NCI-H2196 (cell line): Measurements from ENCODE around the gene UTP4.

ENCODE experiments used
- DNase-seq: peaks from one replicate; lab custom pipeline; 2025; ENCODE audit not compliant: unreplicated experiment; lab: John Stamatoyannopoulos, UW

UTP4 gene

GRCh38 chr16:69201291-69201690 is 68.8 kb downstream of the UTP4 start:
- DNase-seq = no peak

DNA sequence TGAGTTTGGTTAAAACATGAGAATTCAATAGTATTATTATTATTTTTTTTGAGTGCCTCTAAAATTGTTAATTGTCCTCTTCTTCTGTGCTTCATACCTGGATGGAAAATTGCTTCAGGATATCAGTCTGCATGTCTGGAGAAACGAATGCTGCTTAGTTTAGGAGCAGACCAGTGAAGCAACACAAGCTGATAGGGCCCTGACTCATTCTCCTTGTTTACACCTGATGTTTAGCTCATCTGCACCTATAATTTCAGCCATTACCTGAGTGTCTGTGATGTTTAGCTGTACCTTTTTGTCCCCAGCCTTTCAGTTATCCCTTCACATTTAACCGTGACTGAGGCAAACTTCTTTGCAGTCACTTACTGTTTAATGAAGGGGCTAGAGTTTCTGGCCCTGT is 69.3 kb downstream of the UTP4 start:
- no peak for DNase-seq

DNA sequence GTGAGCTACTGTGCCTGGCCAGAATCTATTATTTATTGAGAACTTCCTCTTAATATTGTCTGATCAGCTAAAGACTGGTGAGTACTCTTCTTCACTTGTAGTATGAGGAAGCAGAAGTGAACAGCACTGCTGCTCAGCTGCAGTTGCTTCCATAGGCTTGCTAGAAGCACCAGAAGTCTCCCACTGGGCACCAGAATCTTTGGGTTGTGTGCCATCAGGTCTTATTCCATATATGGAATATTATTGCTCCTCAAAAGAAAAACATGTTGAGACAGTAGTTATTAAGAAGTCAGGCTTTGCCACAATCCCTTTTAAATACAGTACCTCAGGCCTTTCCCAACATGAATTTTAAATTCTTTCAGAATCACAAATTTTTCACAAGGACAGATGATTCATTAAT is 71.7 kb downstream of the UTP4 start:
- no peak for DNase-seq

DNA sequence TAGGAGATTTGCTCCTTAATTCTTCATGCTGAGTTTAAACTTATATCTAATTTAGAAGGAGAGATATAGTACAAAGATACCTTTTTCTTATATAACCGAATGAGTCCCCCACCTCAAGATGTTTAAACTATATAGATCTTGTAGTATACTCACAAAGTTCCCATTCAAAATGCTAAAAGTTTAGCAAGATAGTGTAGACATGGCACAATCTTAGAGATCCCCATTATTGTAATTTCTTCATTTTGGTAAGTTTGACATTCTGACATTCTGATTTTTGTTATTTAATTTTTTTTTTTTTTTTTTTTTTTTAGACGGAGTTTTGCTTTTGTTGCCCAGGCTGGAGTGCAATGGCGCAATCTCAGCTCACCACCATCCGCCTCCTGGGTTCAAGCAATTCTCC is 77.3 kb downstream of the UTP4 start:
- DNase-seq = no peak

DNA sequence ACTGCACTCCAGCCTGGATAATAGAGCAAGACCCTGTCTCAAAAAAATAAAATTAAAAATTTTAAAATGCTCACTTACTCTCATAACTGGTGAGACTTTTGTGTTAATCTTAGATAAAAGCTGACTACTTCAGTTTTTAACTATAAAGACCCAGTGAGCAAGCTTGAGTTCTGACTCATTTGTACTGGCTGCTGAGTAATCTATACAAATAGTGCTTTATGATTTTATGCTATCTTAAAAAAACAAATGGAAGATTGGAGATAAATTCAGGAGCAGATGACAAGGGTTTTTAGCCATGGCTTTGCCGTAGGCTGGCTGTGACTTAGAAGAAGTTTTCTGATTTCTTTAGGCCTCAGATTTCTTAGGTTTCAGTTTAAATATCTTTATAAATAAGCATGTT is 85.0 kb downstream of the UTP4 start:
- DNase-seq = no peak
